ELF-1 (cell line): ENCODE data around the gene LINC00237.

Source experiments
- DNase-seq: peaks from one replicate; pipeline ENCODE4 v3.0.0-alpha.2; 2016; ENCODE audit warnings: low read depth, low spot score

Gene LINC00237

GRCh38 chr20:21125849-21126580, 19.9 kb upstream of the LINC00237 start, which contains the start of gene KIZ:
Gene KIZ, plus strand, starts transcription at chr20:21126082. Its CDS starts 34 bp downstream, at chr20:21126116.
- peak; percentile 92 for DNase-seq

- DNase-seq = no peak
These were observed 19.1 kb upstream of the LINC00237 start for GRCh38 chr20:21125072-21125848.

GRCh38 chr20:21124190-21124589, 18.0 kb upstream of the LINC00237 start:
- no peak for DNase-seq

GRCh38 chr20:21118782-21119181, 12.6 kb upstream of the LINC00237 start:
- DNase-seq = no peak

- DNase-seq = no peak
These were observed 12.0 kb upstream of the LINC00237 start for GRCh38 chr20:21118138-21118537.

- DNase-seq = no peak
These were observed 11.4 kb upstream of the LINC00237 start for GRCh38 chr20:21117521-21117920.

- DNase-seq = no peak
These were observed 8.4 kb upstream of the LINC00237 start for GRCh38 chr20:21114584-21114983.

- DNase-seq = no peak
These were observed 7.5 kb upstream of the LINC00237 start for GRCh38 chr20:21113697-21114096.

- DNase-seq = no peak
These were observed 5.3 kb upstream of the LINC00237 start for GRCh38 chr20:21111416-21111815.

- DNase-seq = no peak
These were observed 4.7 kb upstream of the LINC00237 start for GRCh38 chr20:21110811-21111210.

- no peak for DNase-seq
These were observed 3.0 kb upstream of the LINC00237 start for GRCh38 chr20:21109144-21109543.

- peak; percentile 60 for DNase-seq
These were observed 558 bp downstream of the LINC00237 start for GRCh38 chr20:21105429-21106170.

GRCh38 chr20:21104921-21105320, 1.2 kb downstream of the LINC00237 start:
- DNase-seq = peak; percentile 23

- peak; percentile 32 for DNase-seq
These were observed 1.7 kb downstream of the LINC00237 start for GRCh38 chr20:21104466-21104761.

- DNase-seq = peak; percentile 11
These were observed 2.3 kb downstream of the LINC00237 start for GRCh38 chr20:21103582-21104465.

- peak; percentile 72 for DNase-seq
These were observed 3.4 kb downstream of the LINC00237 start for GRCh38 chr20:21102603-21103311.

- DNase-seq = peak; percentile 62
These were observed 4.1 kb downstream of the LINC00237 start for GRCh38 chr20:21101932-21102575.

- DNase-seq = peak; percentile 68
These were observed 4.7 kb downstream of the LINC00237 start for GRCh38 chr20:21101453-21101931.

GRCh38 chr20:21100578-21101452, 5.3 kb downstream of the LINC00237 start:
- DNase-seq = peak; percentile 86
